ENCODE measurements around the gene MAN2A2.

The MAN2A2 gene

GRCh38 chr15:90946941-90947576 lies 44.0 kb downstream of the MAN2A2 start:
- DNase-seq (ENCODE audit: low read depth), result no peak

DNA sequence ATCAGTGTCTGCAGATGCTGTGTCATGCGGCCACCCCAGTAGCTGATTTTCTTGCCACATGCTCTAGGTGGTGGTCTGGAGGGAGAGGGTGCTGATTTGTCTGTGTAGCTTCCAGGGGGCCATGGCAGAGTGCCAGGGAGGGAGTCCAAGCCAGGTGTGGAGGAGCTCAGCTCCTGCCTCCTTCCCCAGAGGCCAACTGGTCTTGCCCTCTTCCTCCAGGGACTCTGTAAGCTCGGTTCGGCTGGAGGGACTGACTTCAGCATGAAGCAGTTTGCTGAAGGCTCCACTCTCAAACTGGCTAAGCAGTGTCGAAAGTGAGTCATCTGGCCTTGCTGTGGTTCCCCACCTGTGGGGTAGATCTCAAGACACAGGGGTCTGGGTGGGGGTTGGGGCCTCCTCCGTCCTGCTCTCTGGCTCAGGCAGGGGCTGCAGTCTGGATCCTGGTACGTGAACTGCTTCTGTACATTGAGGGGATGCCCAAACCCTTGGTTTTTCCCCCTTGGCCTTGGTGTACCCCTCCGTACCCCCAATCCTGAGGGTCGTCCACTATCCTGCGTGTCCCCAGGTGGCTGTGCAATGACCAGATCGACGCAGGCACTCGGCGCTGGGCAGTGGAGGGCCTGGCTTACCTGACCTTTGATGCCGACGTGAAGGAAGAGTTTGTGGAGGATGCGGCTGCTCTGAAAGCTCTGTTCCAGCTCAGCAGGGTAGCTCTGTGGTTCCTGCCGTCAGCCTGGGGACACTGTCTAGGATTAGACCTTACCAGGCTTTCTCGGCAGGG lies 44.7 kb downstream of the MAN2A2 start:
- DNase-seq (ENCODE audit: low read depth), result no peak

GRCh38 chr15:90948506-90948905 lies 45.4 kb downstream of the MAN2A2 start:
- DNase-seq (ENCODE audit: low read depth), result no peak

DNA sequence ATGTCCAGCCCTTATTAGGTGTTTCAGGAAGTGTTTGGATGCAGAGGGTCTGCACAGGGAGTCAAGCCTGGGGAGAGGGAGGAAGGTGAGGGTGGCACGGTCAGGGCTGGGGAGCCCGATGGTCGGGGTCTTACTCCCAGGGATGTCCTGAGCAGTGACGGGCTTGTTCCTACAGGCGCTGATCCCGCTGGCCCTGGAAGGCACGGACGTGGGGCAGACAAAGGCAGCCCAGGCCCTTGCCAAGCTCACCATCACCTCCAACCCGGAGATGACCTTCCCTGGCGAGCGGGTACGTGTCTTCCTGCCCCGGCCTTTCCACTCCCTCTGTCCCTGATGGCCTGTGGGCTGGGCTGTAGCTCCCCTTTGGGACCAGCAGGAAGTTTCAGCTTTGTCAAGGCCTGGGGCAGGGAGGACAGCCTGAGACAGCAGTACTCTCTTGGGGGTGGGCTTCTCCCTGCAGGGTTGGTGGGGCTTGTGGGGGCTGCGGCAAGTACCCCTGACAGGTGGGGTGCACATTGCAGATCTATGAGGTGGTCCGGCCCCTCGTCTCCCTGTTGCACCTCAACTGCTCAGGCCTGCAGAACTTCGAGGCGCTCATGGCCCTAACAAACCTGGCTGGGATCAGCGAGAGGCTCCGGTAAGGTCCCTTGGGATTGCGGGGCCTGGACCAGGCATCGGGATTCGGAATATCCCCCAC lies 47.0 kb downstream of the MAN2A2 start:
- DNase-seq (ENCODE audit: low read depth), result no peak

- DNase-seq (ENCODE audit: low read depth), result no peak
Observed at GRCh38 chr15:90950676-90951075, 47.6 kb downstream of the MAN2A2 start.

GRCh38 chr15:90952901-90953677 lies 50.0 kb downstream of the MAN2A2 start:
- no peak for DNase-seq (ENCODE audit: low read depth)

DNA sequence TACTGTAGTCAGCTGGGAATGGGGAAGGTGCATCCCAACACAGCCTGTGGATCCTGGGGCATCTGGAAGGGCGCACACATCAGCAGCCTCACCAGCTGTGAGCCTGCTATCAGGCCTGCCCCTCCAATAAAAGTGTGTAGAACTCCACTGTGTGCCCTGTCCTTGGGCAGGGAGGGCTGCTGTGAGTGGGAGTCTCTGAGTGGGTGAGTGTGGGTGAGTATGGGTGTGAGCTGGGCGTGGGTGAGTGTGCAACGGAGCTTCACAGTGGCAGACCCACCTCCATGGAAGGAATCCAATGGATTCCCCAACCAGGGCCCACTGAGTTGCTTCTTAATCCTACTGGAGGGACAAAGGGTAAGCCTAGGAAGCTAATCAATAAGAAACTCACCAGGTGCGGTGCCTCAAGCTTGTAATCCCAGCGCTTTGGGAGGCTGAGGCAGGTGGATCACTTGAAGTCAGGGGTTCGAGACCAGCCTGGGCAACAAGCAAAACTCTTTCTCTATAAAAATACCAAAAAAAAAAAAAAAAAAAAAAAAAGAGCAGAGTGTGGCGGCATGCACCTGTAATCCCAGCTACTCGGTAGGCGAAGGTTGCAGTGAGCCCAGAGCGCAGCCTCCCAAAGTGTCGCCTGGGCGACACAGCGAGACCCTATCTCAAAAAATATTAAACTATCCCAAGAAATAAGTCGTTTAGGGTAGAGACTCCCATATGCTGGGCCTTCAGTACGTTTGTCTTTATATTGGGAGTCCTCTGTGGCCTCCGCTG lies 51.0 kb downstream of the MAN2A2 start:
- no peak for DNase-seq (ENCODE audit: low read depth)

DNA sequence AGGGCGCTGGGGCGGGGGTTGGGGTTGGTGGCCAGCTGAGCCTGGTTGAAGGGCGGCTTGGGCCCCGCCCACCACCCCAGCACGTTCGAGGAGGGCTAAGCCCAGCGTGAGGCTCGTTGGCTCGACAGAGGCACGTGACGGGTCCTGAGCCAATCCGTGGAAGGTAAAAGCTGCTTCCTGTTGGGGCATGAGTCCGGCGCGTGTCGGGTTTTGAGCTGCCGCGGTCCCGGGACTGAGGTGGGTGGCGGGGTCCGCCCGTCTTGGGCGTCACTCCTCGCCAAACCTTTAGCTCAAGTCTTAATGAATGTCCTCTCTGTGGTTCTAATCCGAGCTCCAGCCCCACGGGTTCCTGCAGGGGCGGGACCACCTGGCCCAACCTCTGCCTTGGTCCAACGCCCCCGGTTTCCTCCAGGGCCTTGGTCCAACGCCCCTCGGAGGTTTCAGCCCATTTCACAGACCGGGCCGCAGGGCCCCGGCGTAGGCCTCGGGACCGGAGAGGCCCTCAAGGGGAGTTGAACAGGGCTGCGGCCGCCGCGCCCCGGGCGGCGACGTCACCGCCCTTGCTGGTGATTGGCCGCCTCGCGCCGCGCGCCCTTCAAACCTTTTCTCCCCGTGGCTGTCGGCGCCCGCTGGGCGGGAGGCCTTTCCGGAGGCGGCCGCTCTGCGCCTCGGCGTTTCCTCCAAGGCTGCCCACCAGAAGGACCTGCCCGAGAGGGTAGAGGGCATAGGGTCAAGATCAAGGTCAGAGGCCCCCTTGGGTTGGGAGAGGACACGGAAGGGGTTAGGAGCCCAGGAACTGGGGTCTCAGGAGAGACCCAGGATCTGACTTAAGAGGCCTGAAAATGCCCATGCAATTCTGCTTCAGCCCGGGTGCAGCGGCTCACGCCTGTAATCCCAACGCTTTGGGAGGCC lies 51.9 kb downstream of the MAN2A2 start, which contains the start of gene RCCD1:
RCCD1 (plus strand) TSS at position 173 of the 912 bp plus-strand sequence. CDS start 1,851 bp downstream, outside the sequence.
- DNase-seq (ENCODE audit: low read depth), result peak; percentile 74

- DNase-seq (ENCODE audit: low read depth), result no peak
Observed at GRCh38 chr15:90955624-90956273, 52.6 kb downstream of the MAN2A2 start.

GRCh38 chr15:90956274-90957030 lies 53.4 kb downstream of the MAN2A2 start:
- DNase-seq (ENCODE audit: low read depth), result peak; percentile 44

DNA sequence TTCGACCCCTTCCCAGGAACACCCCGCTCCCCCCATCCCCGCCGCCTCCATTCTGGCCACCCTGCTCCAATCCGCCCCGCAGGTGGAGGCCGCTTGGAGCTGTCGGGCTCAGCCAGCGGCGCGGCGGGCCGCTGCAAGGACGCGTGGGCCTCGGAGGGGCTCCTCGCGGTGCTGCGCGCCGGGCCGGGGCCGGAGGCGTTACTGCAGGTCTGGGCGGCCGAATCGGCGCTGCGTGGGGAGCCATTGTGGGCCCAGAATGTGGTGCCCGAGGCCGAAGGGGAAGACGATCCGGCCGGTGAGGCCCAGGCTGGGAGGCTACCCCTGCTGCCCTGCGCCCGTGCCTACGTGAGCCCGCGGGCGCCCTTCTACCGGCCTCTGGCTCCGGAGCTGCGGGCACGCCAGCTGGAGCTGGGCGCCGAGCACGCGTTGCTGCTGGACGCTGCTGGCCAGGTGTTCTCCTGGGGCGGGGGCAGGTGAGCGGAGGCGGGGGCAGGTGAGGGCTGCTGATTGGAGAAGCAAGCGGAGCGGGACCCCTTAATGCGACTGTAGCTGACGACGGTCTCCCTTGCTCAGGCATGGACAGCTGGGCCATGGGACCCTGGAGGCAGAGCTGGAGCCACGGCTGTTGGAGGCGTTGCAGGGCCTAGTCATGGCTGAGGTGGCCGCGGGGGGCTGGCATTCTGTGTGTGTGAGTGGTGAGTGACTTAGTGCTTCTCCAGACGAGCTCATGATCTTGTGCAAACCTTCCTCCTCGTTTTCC lies 54.1 kb downstream of the MAN2A2 start:
- DNase-seq (ENCODE audit: low read depth), result no peak

DNA sequence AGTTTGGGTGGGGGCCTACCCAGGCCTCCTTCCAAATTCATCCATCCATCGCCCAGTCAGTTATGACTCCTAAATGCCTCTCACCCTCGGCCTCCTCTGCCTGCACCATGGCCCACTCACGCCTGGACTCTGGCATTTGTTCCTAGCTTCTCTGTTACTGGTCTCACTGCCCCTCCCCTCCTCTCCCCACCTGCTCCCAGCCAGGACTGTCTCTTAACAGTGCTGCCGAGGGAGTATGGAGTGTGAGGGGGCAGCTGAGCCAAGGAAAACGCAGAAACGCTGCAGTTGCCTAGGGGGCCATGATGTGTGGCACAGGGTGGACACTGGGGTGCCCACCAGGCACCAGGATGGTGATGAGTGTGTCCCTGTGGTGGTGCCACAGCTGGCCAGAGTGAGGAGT lies 54.7 kb downstream of the MAN2A2 start:
- no peak for DNase-seq (ENCODE audit: low read depth)

- DNase-seq (ENCODE audit: low read depth), result no peak
Observed at GRCh38 chr15:90959028-90959595, 56.0 kb downstream of the MAN2A2 start.

DNA sequence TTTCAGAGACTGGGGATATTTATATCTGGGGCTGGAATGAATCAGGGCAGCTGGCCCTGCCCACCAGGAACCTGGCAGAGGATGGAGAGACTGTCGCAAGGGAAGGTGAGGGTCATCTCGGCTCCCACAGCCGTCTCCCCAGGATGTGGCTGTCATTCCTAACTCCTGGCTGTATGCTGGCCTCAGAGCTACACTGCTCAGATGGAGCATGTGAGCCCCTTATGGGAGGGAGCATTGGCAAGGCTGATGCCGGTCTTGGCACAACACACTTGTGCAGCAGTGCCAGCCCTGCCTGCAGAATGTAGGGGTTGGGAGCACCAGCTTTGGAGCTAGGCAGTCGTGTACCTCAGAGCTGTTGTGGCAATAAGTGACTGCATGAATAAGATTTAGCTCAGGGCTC lies 56.8 kb downstream of the MAN2A2 start:
- no peak for DNase-seq (ENCODE audit: low read depth)

- DNase-seq (ENCODE audit: low read depth), result no peak
Observed at GRCh38 chr15:90960298-90961091, 57.4 kb downstream of the MAN2A2 start.

- no peak for DNase-seq (ENCODE audit: low read depth)
Observed at GRCh38 chr15:90962021-90962420, 58.9 kb downstream of the MAN2A2 start.

DNA sequence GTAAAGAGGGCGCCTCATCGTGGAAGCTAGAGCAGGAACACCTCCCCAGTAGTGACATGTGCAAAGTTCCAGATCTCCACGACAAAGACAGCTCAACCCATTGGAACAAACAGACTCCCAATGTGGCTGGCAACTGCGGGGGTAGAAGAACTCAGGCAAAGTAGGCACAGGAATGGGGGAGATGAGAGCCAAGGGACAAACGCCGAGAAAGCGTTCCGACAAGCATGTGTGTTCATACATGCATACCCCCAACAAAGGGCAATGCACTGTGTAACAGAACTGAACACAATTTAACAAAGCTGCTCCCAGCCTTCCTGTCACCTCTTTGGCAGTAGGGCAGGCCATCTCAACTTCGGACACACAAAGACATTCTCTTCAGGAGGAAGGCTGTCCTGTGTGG lies 63.2 kb downstream of the MAN2A2 start:
- DNase-seq (ENCODE audit: low read depth), result no peak
